Activated CD8-positive, alpha-beta memory T cell treated with anti-CD3 and anti-CD28 coated beads for 24 hours (primary cell): ENCODE measurements around the gene DOC2B.

Source experiments
- DNase-seq: peaks from one replicate; pipeline ENCODE4 v3.0.0-alpha.2; 2020

Gene DOC2B

GRCh38 chr17:160336-160735 lies 21.1 kb downstream of the DOC2B start:
- no peak for DNase-seq

- DNase-seq: no peak
These were observed 21.8 kb downstream of the DOC2B start for GRCh38 chr17:159609-160008.

GRCh38 chr17:158379-158778 lies 23.1 kb downstream of the DOC2B start:
- DNase-seq: no peak

DNA sequence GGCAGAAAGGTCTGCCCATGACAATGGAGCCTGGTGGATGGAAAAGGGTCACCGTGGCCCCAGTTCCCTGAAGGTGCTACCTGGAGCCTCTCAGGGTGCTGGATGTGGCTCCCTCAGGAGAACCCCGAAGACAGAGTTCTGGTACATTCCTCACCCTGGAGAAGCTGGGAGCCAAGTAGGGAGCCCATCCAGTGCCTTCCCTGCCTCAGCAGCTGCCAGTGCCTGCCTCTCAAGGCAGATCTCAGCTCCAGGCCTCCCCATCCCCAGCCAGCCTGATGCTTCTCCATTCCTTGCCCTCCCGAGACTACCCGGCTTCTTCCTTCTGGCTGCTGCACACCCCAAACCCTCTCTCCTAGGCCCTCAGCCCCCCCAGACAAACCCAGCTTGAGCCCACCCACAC lies 23.5 kb downstream of the DOC2B start:
- no peak for DNase-seq

DNA sequence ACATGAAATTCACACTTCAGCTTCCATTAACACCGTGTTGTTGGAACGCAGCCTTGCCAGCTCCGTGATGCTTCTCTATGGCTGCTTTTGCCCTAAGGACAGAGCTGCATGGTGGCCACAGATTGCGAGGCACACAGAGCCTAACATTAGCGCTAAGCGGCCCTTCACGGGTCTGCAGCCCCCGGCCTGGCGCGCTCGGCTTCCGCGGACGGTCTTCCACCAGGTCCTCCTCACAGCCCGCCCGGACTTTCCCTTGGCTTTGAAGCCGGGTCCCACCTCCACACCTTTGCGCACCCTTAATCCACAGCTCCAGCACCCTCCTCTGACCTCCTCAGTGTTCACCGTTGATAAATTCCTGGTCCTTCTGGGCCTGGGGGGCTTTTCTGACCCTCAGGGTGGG lies 24.5 kb downstream of the DOC2B start:
- no peak for DNase-seq

GRCh38 chr17:156094-156621 lies 25.3 kb downstream of the DOC2B start:
- DNase-seq: no peak

GRCh38 chr17:155576-155975 lies 25.9 kb downstream of the DOC2B start:
- DNase-seq: no peak

- DNase-seq: no peak
These were observed 27.6 kb downstream of the DOC2B start for GRCh38 chr17:153851-154250.

DNA sequence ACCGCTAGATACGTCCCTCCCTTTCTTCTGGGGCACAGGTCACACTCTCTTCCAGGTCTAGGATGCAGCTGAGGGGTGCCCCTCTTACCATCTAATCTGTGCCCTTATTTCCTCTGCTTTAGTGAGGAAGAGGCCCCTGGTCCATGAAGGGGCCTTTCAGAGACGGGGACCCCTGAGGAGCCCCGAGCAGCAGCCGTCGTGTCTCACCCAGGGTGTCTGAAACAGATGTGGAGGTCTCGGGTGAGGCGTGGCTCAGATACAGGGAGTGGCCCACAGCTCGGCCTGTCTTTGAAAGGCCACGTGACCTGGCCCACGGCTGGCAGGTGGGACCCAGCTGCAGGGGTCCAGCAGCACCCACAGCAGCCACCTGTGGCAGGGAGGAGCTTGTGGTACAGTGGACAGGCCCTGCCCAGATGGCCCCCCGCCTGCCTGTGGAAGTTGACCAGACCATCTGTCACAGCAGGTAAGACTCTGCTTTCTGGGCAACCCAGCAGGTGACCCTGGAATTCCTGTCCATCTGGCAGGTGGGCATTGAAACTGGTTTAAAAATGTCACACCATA lies 28.5 kb downstream of the DOC2B start:
- DNase-seq: no peak

- no peak for DNase-seq
These were observed 29.3 kb downstream of the DOC2B start for GRCh38 chr17:151886-152859.

GRCh38 chr17:151004-151403 lies 30.4 kb downstream of the DOC2B start:
- no peak for DNase-seq

DNA sequence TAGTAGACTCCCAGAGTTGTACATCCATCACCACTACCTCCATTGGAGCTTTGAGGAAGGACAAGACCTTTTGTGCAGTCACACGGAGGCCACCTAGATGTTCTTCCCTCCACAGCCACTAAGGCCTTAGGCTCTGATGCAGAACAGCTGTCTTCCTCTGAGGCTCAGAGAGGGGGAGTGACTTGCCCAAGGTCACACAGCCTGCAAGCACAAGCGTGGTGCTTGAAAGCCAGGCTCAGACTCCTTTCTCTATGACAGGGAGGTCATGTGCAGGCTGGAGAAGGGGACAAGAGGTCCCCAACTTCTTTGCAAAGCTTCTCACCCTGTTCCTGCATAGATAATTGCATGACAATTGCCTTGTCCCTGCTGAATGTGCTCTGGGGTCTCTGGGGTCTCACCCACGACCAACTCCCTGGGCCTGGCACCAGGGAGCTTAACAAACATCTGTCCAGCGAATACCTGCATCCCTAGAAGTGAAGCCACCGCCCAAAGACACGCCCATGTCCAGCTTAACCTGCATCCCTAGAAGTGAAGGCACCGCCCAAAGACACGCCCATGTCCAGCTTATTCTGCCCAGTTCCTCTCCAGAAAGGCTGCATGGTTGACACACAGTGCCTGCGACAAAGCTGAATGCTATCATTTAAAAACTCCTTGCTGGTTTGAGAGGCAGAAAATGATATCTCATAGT lies 31.4 kb downstream of the DOC2B start:
- DNase-seq: no peak

GRCh38 chr17:149231-149630 lies 32.2 kb downstream of the DOC2B start:
- no peak for DNase-seq

DNA sequence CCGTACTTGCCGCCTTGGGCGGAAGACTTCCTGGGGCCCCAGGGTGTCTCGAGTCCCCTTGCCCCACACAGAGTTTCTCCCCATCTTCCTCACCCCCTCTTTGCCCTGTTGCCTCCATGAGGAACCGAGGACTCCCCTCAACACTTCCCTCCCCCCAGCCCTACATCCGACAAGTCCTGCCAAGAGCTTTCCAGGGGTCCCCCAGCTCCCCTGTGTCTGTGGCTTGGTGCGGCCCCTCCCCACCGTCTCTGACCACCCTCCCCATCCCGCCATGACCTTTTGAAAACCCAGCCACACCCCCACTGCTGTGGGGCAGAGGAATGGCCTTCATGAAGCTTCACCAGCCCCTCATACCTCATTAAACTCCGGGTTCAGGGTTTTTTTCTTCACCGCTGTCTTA lies 32.7 kb downstream of the DOC2B start:
- DNase-seq: no peak

DNA sequence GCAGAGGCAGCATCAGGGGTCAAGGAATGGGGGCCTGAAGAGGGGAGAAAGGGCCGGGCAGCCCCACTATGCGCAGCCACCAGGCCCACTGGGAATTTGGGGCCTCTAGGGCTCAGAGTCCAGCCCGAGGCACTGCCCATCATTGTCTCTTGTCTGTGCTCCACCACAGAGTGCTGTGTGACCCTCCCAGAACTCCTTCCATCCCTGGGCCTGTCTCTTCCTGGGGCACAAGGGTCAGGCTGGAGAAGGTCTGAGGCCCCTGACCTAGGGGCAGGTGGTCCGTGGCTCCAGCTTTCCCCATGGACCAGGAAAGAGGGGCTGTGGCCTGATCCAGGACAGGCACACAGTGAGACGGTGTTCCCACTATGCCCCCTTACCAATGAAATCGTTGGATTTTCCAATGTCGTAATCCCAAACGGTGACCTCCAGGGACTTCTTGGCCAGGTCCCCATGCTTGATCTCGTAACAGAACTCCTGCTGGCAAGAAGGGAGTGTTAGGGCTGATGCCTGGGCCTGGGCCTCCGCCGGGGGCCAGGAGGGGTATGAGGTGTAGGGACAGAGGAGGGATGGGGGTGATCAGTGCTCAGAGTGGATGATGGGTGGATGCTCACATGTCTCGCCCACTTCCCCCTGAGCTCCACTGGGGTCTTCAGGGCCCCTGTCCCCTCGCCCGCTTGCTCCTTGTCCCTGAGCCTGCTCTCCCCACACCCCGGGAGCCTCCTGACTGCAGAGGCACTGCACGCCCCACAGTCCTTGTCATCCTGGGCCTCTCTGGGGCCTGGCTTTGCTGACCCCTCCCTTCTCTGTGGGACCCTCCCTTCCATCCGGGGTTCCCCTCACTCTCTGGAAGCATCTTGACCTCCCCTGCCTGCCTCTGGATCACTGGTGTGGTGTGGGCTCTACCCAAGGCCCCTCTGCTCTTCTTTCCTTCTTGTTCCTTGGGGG lies 33.4 kb downstream of the DOC2B start:
- no peak for DNase-seq

DNA sequence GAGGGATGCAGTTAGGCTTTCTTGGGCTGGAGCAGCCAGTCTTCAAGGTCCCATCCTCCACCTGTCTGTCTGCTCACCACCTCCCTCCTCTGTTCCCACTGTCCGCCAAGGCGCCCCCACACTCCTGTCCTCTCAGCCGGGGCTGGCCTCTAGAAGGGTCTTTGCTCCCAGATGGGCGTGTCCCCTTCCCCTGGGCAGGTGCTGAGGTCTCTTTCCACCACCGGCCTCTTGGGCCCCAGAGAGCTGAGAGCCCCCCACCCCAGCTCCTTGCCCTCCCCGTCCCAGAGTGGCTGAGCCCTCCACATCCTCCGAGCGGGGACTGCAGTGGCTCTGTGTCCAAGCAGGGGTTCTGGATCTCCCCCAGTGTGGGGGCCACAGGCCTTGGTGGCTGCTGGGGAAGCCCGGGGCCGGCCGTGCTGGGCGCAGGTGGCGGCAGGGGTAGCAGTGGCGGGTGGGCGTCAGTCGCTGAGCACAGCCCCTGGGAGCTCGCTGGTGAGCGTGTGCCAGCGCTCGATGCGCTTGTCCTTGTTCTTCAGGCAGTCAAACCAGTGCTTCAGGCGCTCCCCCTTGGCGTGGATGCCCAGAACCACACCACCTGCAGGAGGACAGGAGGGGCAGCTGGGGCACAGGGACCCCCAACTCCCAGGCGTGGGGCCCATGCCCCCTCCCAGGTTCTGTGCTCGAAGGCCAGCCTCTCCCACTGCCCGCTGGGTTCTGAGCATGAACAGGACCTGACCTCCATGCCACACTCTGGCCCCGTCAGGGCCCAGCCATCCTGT lies 34.3 kb downstream of the DOC2B start:
- DNase-seq: peak; percentile 43

- DNase-seq: peak; percentile 37
These were observed 34.9 kb downstream of the DOC2B start for GRCh38 chr17:146546-146945.

DNA sequence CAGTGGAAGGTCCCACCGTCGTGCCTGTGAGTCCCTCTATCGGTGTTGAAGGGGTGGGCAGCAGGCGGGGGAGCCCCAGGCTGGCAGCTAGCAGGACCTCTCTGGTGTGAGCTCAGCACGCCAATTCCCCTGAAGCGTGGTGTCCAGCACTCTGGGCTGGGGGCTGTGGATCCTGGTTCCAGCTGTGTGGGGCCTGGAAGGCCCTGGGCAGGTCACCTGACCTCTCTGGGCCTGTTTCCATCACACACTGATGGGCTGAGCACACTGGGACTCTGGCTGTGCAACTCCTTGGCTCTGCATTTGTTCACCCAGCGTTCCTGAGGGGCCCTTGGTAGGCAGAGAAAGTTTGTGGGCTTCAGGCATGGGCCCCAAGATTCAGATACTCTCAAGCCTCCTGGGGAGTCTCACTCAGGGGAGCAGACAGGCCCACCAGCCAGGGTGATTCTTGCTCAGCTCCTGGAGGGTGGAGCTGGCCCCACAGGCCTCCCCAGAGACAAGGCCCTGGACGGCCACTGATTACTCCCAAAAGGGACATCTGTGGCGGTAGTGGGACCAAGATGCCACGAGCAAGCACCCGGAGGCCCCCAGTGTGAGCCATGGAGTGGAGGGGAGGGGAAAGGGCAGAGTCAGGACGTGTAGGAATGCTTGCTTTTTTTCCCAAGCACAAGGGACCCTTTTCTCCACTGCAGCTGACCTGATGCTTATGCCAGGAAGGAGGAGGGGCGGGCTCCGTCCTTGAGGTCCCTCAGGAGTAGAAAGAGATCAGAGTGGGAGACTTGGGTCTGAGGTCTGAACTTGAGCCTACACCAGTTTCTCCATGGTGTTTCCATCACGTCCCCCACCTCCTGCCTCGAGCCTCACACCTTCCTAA lies 35.5 kb downstream of the DOC2B start:
- peak; percentile 52 for DNase-seq

GRCh38 chr17:144936-145670 lies 36.3 kb downstream of the DOC2B start:
- peak; percentile 47 for DNase-seq

DNA sequence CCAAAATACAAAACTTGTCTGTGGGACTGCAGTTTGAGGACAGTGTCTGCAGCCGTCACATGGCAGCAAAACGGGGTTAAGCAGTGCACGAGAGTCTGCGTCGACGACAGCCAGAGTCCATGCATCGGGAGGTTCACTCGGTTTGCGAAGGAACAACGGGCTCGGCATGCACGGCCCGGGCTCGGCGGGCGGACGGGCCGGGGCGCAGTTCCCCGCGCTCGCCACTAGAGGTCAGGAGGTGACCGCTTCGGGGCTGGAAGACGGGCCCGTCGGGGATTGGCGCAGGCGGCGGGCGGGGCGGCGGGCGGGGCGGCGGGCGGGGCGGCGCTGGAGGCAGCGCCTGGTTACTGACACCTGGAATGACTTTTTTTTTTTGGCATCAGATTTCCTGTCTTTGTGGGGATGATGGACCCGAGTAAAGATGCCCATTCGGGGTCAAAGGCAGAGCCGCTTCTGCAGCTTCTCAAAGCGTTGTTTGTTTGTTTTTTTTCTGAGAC lies 37.6 kb downstream of the DOC2B start:
- DNase-seq: peak; percentile 97
